HepG2 (cell line): ENCODE results near the gene MYH9. TPM values are rescaled to one million over a fixed set of nuclear protein-coding genes. Genes with fewer than 3 reads are reported as not detected.

ENCODE experiments used
- ATF3 ChIP-seq: sonication (generic); formaldehyde crosslinking; IDR thresholded peaks from 2 replicates; pipeline ENCODE4 v1.4.0; 2020; ENCODE audit warnings: missing genetic modification reagents
- CEBPZ ChIP-seq: IDR thresholded peaks from 2 replicates; pipeline ENCODE4 v1.6.1; 2012; ENCODE audit warnings: low read length, improper control_type of control experiment
- FOXO4 ChIP-seq: sonication (generic); formaldehyde crosslinking; conservative IDR thresholded peaks from 2 replicates; pipeline ENCODE4 v1.8.1; 2023; ENCODE audit warnings: missing genetic modification reagents
- MIER2 ChIP-seq: IDR thresholded peaks from 2 replicates; pipeline ENCODE4 v1.6.1; 2016; ENCODE audit warnings: missing biosample characterization, missing genetic modification reagents
- MLXIP ChIP-seq: sonication (generic); formaldehyde crosslinking; IDR thresholded peaks from 2 replicates; pipeline ENCODE4 v1.9.0; 2021; ENCODE audit warnings: missing genetic modification reagents, borderline replicate concordance
- SP1 ChIP-seq, 2 experiments: fragments of 450-650 bp in 1 of 2; sonication (generic) in 1 of 2; formaldehyde crosslinking in 1 of 2; IDR thresholded peaks; 2 replicates each; pipeline versions ENCODE4 v1.4.0 to v1.6.1; 2016 to 2020; ENCODE audit warnings: missing genetic modification reagents in 1 of 2
- ZNF138 ChIP-seq: sonication (generic); formaldehyde crosslinking; IDR thresholded peaks from 2 replicates; pipeline ENCODE4 v1.5.0; 2020; ENCODE audit warnings: mild to moderate bottlenecking, low read depth, missing genetic modification reagents
- ZNF280D ChIP-seq: sonication (generic); formaldehyde crosslinking; IDR thresholded peaks from 2 replicates; pipeline ENCODE4 v1.5.1; 2020; ENCODE audit warnings: mild to moderate bottlenecking, missing genetic modification reagents
- ZNF576 ChIP-seq: sonication (generic); formaldehyde crosslinking; IDR thresholded peaks from 2 replicates; pipeline ENCODE4 v1.4.0; 2020; ENCODE audit warnings: mild to moderate bottlenecking, missing genetic modification reagents
- ZNF614 ChIP-seq: IDR thresholded peaks from 2 replicates; pipeline ENCODE4 v1.6.1; 2018; ENCODE audit warnings: missing biosample characterization, missing genetic modification reagents, inconsistent platforms, borderline replicate concordance
- ZNF674 ChIP-seq: sonication (generic); formaldehyde crosslinking; IDR thresholded peaks from 2 replicates; pipeline ENCODE4 v1.5.0; 2020; ENCODE audit warnings: low read depth, mild to moderate bottlenecking, missing genetic modification reagents
- ZNF792 ChIP-seq: IDR thresholded peaks from 2 replicates; pipeline ENCODE4 v1.6.1; 2016
- ZSCAN29 ChIP-seq: sonication (generic); formaldehyde crosslinking; conservative IDR thresholded peaks from 2 replicates; pipeline ENCODE4 v1.4.0; 2020; ENCODE audit warnings: mild to moderate bottlenecking, missing genetic modification reagents
- ZSCAN9 ChIP-seq: IDR thresholded peaks from 2 replicates; pipeline ENCODE4 v1.6.1; 2016; ENCODE audit warnings: borderline replicate concordance
- polyA plus RNA-seq, 8 experiments: library from polyadenylated mRNA; depleted of rRNA in 3 of 8; stranded (reverse) in 7 of 8; unstranded in 1 of 8; fragments of >200 nt; fragmentation: Illumina TruSeq in 4 of 8; extraction: Trizol in 4 of 8; gene quantifications; 2 replicates each; pipeline versions ENCODE4 v1.2.1 to v1.2.3, GENCODE V29; 2011 to 2016; ENCODE audit warnings: low read depth in 4 of 8, missing spikeins in 1 of 8, mixed read lengths in 1 of 8; ENCODE audit not compliant: insufficient read depth in 1 of 8
- total RNA-seq, 5 experiments: library from RNA; depleted of rRNA; stranded (reverse); fragments of >200 nt; fragmentation: Illumina TruSeq; extraction: Trizol; gene quantifications; 2 replicates each; pipeline ENCODE4 v1.2.3, GENCODE V29; 2016; ENCODE audit warnings: low read depth in 1 of 5

MYH9 gene
- total and polyA plus RNA-seq, 2 of the 13 experiments (the other 11 are each of a cell fraction or from before 2014, with no cell fraction given), result 50.7 to 98.5 TPM

- TF ChIP-seq ZNF138 (CRISPR knock-in tag), result no peak
- peak; percentile 6; the same call in 1 of the 2 replicates for TF ChIP-seq ZNF280D (CRISPR knock-in tag)
- no peak for TF ChIP-seq FOXO4 (CRISPR knock-in tag)
- TF ChIP-seq ATF3 (CRISPR knock-in tag), result peak; percentile 68
- peak; percentile 16; the same call in 1 of the 2 replicates for TF ChIP-seq ZNF614 (CRISPR knock-in tag)
- no peak for TF ChIP-seq MIER2 (CRISPR knock-in tag)
- TF ChIP-seq ZNF674 (CRISPR knock-in tag), result no peak
- TF ChIP-seq ZSCAN9 (CRISPR knock-in tag), result no peak
- no peak for TF ChIP-seq ZSCAN29
- TF ChIP-seq ZNF576, result no peak
- TF ChIP-seq ZNF792, result no peak
- no peak for TF ChIP-seq CEBPZ
- no peak for TF ChIP-seq MLXIP (CRISPR knock-in tag)
- no peak for TF ChIP-seq SP1 (IDR thresholded peaks at IDR 0.05)
- TF ChIP-seq SP1 (CRISPR knock-in tag; IDR thresholded peaks at IDR 0.05), result no peak
Measured at GRCh38 chr22:36350751-36351594, 36.8 kb downstream of the MYH9 start (continued).
